MM.1S (cell line): ENCODE data around the gene OAS2.

ENCODE experiments used
- DNase-seq: peaks from one replicate; pipeline ENCODE4 v3.0.0-alpha.2; 2015
- H2AFZ ChIP-seq: fragments of 300-600 bp; sonication (generic); 2 replicates; pipeline ENCODE4 v1.6.0; 2016; ENCODE audit warnings: antibody characterized with exemption, low read length
- H3F3A ChIP-seq: fragments of 300-600 bp; sonication (generic); 2 replicates; pipeline ENCODE4 v1.6.1; 2016; ENCODE audit warnings: mild to moderate bottlenecking, antibody characterized with exemption, low read length, moderate library complexity, mixed read lengths; ENCODE audit not compliant: insufficient read depth
- H3K27ac ChIP-seq: fragments of 300-600 bp; sonication (generic); 2 replicates; pipeline ENCODE4 v1.5.1; 2016; ENCODE audit warnings: mild to moderate bottlenecking, low read length
- H3K27me3 ChIP-seq: fragments of 300-600 bp; sonication (generic); replicated peaks from 2 replicates; pipeline ENCODE4 v1.6.0; 2016; ENCODE audit warnings: low read length; ENCODE audit not compliant: insufficient read depth
- H3K36me3 ChIP-seq: fragments of 300-600 bp; sonication (generic); replicated peaks from 2 replicates; pipeline ENCODE4 v1.6.1; 2016; ENCODE audit warnings: mild to moderate bottlenecking, low read length, mixed read lengths; ENCODE audit not compliant: insufficient read depth
- H3K4me1 ChIP-seq: fragments of 300-600 bp; sonication (generic); 2 replicates; pipeline ENCODE4 v1.6.1; 2016; ENCODE audit warnings: low read length, mixed read lengths
- H3K4me2 ChIP-seq: fragments of 300-600 bp; sonication (generic); 2 replicates; pipeline ENCODE4 v1.6.0; 2016; ENCODE audit warnings: low read depth, low read length
- H3K4me3 ChIP-seq: fragments of 300-600 bp; sonication (generic); 2 replicates; pipeline ENCODE4 v1.5.1; 2016; ENCODE audit warnings: low read length, mixed read lengths
- H3K79me2 ChIP-seq: fragments of 300-600 bp; sonication (generic); 2 replicates; pipeline ENCODE4 v1.6.1; 2016; ENCODE audit warnings: mixed run types, low read length, mixed read lengths
- H3K9ac ChIP-seq: fragments of 300-600 bp; sonication (generic); 2 replicates; pipeline ENCODE4 v1.6.1; 2016; ENCODE audit warnings: low read length, mixed read lengths
- H3K9me2 ChIP-seq: fragments of 300-600 bp; sonication (generic); replicated peaks from 2 replicates; pipeline ENCODE4 v1.6.1; 2016; ENCODE audit warnings: mild to moderate bottlenecking, low read length, mixed read lengths; ENCODE audit not compliant: insufficient read depth
- H3K9me3 ChIP-seq: fragments of 300-600 bp; sonication (generic); replicated peaks from 2 replicates; pipeline ENCODE4 v1.6.1; 2016; ENCODE audit warnings: mild to moderate bottlenecking, low read length, mixed read lengths; ENCODE audit not compliant: insufficient read depth
- H4K20me1 ChIP-seq: fragments of 300-600 bp; sonication (generic); 2 replicates; pipeline ENCODE4 v1.6.1; 2016; ENCODE audit warnings: mild to moderate bottlenecking, low read length, moderate library complexity, mixed read lengths; ENCODE audit not compliant: insufficient read depth
- CTCF ChIP-seq: fragments of 300-600 bp; sonication (generic); IDR thresholded peaks from 2 replicates; pipeline ENCODE4 v1.5.1; 2016; ENCODE audit warnings: antibody characterized with exemption, low read length, mixed read lengths
- EZH2 ChIP-seq: fragments of 300-600 bp; sonication (generic); optimal IDR thresholded peaks from 2 replicates; pipeline ENCODE3; 2017; ENCODE audit warnings: low read depth, mild to moderate bottlenecking, antibody characterized with exemption, low read length, mixed read lengths
- EZH2phosphoT487 ChIP-seq: fragments of 300-600 bp; sonication (generic); IDR thresholded peaks from 2 replicates; pipeline ENCODE4 v1.6.1; 2018; ENCODE audit warnings: antibody characterized with exemption, low read length

The OAS2 gene

GRCh38 chr12:113061061-113061694, 82.9 kb downstream of the OAS2 start:
- Histone ChIP-seq H3K27me3 (peaks cover 5% of the 10 kb centered on the region), H3K27ac (no peak overlapping the region), H3K9ac (no peak overlapping the region), H3K36me3 (no peaks in the 10 kb centered on the region), H3K9me3 (no peaks in the 10 kb centered on the region), H3K9me2 (no peaks in the 10 kb centered on the region), H3K4me1 (no peaks in the 10 kb centered on the region), H2AFZ (no peak overlapping the region), H3K4me3 (no peak overlapping the region), H3K4me2 (no peak overlapping the region), H3K79me2 (no peaks in the 10 kb centered on the region), H3F3A (no peaks in the 10 kb centered on the region), H4K20me1 (no peaks in the 10 kb centered on the region)
- no peak for TF ChIP-seq EZH2phosphoT487
- no peak for TF ChIP-seq EZH2
- no peak for TF ChIP-seq CTCF
- DNase-seq: no peak
